ENCODE data around the gene TNS3. TPM values are rescaled to one million over a fixed set of nuclear protein-coding genes. Genes with fewer than 3 reads are reported as not detected.
A peak's percentile ranks its signal among the peaks of the same experiment; 100 is the strongest.

TNS3 gene
- total and polyA plus RNA-seq, 4 donors, result 58.6 to 117 (median 74.7) TPM

GRCh38 chr7:47406801-47407129 lies 175.1 kb downstream of the TNS3 start:
- 32% methylated on average over 5 of the region's 11 CpGs for WGBS (ENCODE audit: insufficient coverage)
- no peaks in the 10 kb centered on the region for H3K9me3 ChIP-seq (ENCODE audit: control insufficient read depth, insufficient read depth, low read length)
- peak overlapping the region; percentile 47 for H3K27ac ChIP-seq (ENCODE audit: low read depth, low read length)
- peak in 1 of 6 donors; percentile 54 for DNase-seq (ENCODE audit: low read depth in 4 of 6, low spot score in 6 of 6)
- peaks cover 42% of the 10 kb centered on the region for H3K36me3 ChIP-seq (ENCODE audit: control insufficient read depth, insufficient read depth, low read length)
- H3K4me1 ChIP-seq (ENCODE audit: control insufficient read depth, insufficient read depth, low read length), result peaks cover 57% of the 10 kb centered on the region
- no peak overlapping the region for H3K4me3 ChIP-seq (ENCODE audit: low read depth, low read length)
- no peaks in the 10 kb centered on the region for H3K27me3 ChIP-seq (ENCODE audit: control insufficient read depth, insufficient read depth, low read length)

- H3K36me3 ChIP-seq (ENCODE audit: control insufficient read depth, insufficient read depth, low read length), result peaks cover 38% of the 10 kb centered on the region
- H3K4me3 ChIP-seq (ENCODE audit: low read depth, low read length), result no peak overlapping the region
- 38% methylated on average over 13 of the region's 13 CpGs for WGBS (ENCODE audit: insufficient coverage)
- H3K27ac ChIP-seq (ENCODE audit: low read depth, low read length), result peak overlapping the region; percentile 47
- no peaks in the 10 kb centered on the region for H3K9me3 ChIP-seq (ENCODE audit: control insufficient read depth, insufficient read depth, low read length)
- no peaks in the 10 kb centered on the region for H3K27me3 ChIP-seq (ENCODE audit: control insufficient read depth, insufficient read depth, low read length)
- peaks cover 61% of the 10 kb centered on the region for H3K4me1 ChIP-seq (ENCODE audit: control insufficient read depth, insufficient read depth, low read length)
- DNase-seq (ENCODE audit: low read depth in 4 of 6, low spot score in 6 of 6), result peak in 2 of 6 donors; percentile 80 to 94
Measured at GRCh38 chr7:47405921-47406800, 175.8 kb downstream of the TNS3 start.

- Histone ChIP-seq H3K4me3 (ENCODE audit: low read depth, low read length) (no peak overlapping the region), H3K9me3 (ENCODE audit: control insufficient read depth, insufficient read depth, low read length) (no peaks in the 10 kb centered on the region), H3K27ac (ENCODE audit: low read depth, low read length) (peak overlapping the region; percentile 47), H3K27me3 (ENCODE audit: control insufficient read depth, insufficient read depth, low read length) (no peaks in the 10 kb centered on the region), H3K4me1 (ENCODE audit: control insufficient read depth, insufficient read depth, low read length) (peaks cover 64% of the 10 kb centered on the region), H3K36me3 (ENCODE audit: control insufficient read depth, insufficient read depth, low read length) (peaks cover 44% of the 10 kb centered on the region)
- no peak for DNase-seq (ENCODE audit: low read depth in 4 of 6, low spot score in 6 of 6)
- 62% methylated on average over 6 of the region's 8 CpGs for WGBS (ENCODE audit: insufficient coverage)
Measured at GRCh38 chr7:47405286-47405904, 176.5 kb downstream of the TNS3 start.

- WGBS (ENCODE audit: insufficient coverage), result no CpG with 5 or more reads among the region's 3 CpGs
- no peak overlapping the region for H3K27ac ChIP-seq (ENCODE audit: low read depth, low read length)
- peaks cover 33% of the 10 kb centered on the region for H3K36me3 ChIP-seq (ENCODE audit: control insufficient read depth, insufficient read depth, low read length)
- no peaks in the 10 kb centered on the region for H3K27me3 ChIP-seq (ENCODE audit: control insufficient read depth, insufficient read depth, low read length)
- no peaks in the 10 kb centered on the region for H3K9me3 ChIP-seq (ENCODE audit: control insufficient read depth, insufficient read depth, low read length)
- peaks cover 58% of the 10 kb centered on the region for H3K4me1 ChIP-seq (ENCODE audit: control insufficient read depth, insufficient read depth, low read length)
- DNase-seq (ENCODE audit: low read depth in 4 of 6, low spot score in 6 of 6), result no peak
- H3K4me3 ChIP-seq (ENCODE audit: low read depth, low read length), result no peak overlapping the region
Measured at GRCh38 chr7:47404010-47404409, 177.9 kb downstream of the TNS3 start.

GRCh38 chr7:47402941-47403866 lies 178.7 kb downstream of the TNS3 start:
- no peaks in the 10 kb centered on the region for H3K9me3 ChIP-seq (ENCODE audit: control insufficient read depth, insufficient read depth, low read length)
- H3K27me3 ChIP-seq (ENCODE audit: control insufficient read depth, insufficient read depth, low read length), result no peaks in the 10 kb centered on the region
- peaks cover 57% of the 10 kb centered on the region for H3K4me1 ChIP-seq (ENCODE audit: control insufficient read depth, insufficient read depth, low read length)
- DNase-seq (ENCODE audit: low read depth in 4 of 6, low spot score in 6 of 6), result peak in 1 of 6 donors; percentile 45
- no peak overlapping the region for H3K4me3 ChIP-seq (ENCODE audit: low read depth, low read length)
- H3K27ac ChIP-seq (ENCODE audit: low read depth, low read length), result peak overlapping the region; percentile 73
- H3K36me3 ChIP-seq (ENCODE audit: control insufficient read depth, insufficient read depth, low read length), result peaks cover 30% of the 10 kb centered on the region
- 49% methylated on average over 4 of the region's 15 CpGs for WGBS (ENCODE audit: insufficient coverage)

GRCh38 chr7:47401611-47402570 lies 180.0 kb downstream of the TNS3 start:
- no peaks in the 10 kb centered on the region for H3K9me3 ChIP-seq (ENCODE audit: control insufficient read depth, insufficient read depth, low read length)
- H3K27ac ChIP-seq (ENCODE audit: low read depth, low read length), result no peak overlapping the region
- H3K36me3 ChIP-seq (ENCODE audit: control insufficient read depth, insufficient read depth, low read length), result peaks cover 25% of the 10 kb centered on the region
- no peaks in the 10 kb centered on the region for H3K27me3 ChIP-seq (ENCODE audit: control insufficient read depth, insufficient read depth, low read length)
- no peak overlapping the region for H3K4me3 ChIP-seq (ENCODE audit: low read depth, low read length)
- no peak for DNase-seq (ENCODE audit: low read depth in 4 of 6, low spot score in 6 of 6)
- peaks cover 45% of the 10 kb centered on the region for H3K4me1 ChIP-seq (ENCODE audit: control insufficient read depth, insufficient read depth, low read length)
- 88% methylated on average over 12 of the region's 17 CpGs for WGBS (ENCODE audit: insufficient coverage)

- DNase-seq (ENCODE audit: low read depth in 4 of 6, low spot score in 6 of 6), result no peak
- Histone ChIP-seq H3K36me3 (ENCODE audit: control insufficient read depth, insufficient read depth, low read length) (peaks cover 28% of the 10 kb centered on the region), H3K9me3 (ENCODE audit: control insufficient read depth, insufficient read depth, low read length) (no peaks in the 10 kb centered on the region), H3K27ac (ENCODE audit: low read depth, low read length) (no peak overlapping the region), H3K4me1 (ENCODE audit: control insufficient read depth, insufficient read depth, low read length) (peaks cover 34% of the 10 kb centered on the region), H3K4me3 (ENCODE audit: low read depth, low read length) (no peak overlapping the region), H3K27me3 (ENCODE audit: control insufficient read depth, insufficient read depth, low read length) (no peaks in the 10 kb centered on the region)
- WGBS (ENCODE audit: insufficient coverage), result 84% methylated on average over 19 of the region's 21 CpGs
Measured at GRCh38 chr7:47400741-47401206, 181.1 kb downstream of the TNS3 start.

GRCh38 chr7:47400001-47400400 lies 181.9 kb downstream of the TNS3 start:
- DNase-seq (ENCODE audit: low read depth in 4 of 6, low spot score in 6 of 6), result no peak
- peaks cover 29% of the 10 kb centered on the region for H3K36me3 ChIP-seq (ENCODE audit: control insufficient read depth, insufficient read depth, low read length)
- peaks cover 29% of the 10 kb centered on the region for H3K4me1 ChIP-seq (ENCODE audit: control insufficient read depth, insufficient read depth, low read length)
- no peaks in the 10 kb centered on the region for H3K27me3 ChIP-seq (ENCODE audit: control insufficient read depth, insufficient read depth, low read length)
- no peaks in the 10 kb centered on the region for H3K9me3 ChIP-seq (ENCODE audit: control insufficient read depth, insufficient read depth, low read length)
- 97% methylated on average over 2 of the region's 2 CpGs for WGBS (ENCODE audit: insufficient coverage)
- no peak overlapping the region for H3K4me3 ChIP-seq (ENCODE audit: low read depth, low read length)
- no peak overlapping the region for H3K27ac ChIP-seq (ENCODE audit: low read depth, low read length)
